ENCODE data around the gene USP40.

GRCh38 chr2:233603520-233603919 lies 36.9 kb upstream of the USP40 start:
- TF ChIP-seq, protein P1, sequence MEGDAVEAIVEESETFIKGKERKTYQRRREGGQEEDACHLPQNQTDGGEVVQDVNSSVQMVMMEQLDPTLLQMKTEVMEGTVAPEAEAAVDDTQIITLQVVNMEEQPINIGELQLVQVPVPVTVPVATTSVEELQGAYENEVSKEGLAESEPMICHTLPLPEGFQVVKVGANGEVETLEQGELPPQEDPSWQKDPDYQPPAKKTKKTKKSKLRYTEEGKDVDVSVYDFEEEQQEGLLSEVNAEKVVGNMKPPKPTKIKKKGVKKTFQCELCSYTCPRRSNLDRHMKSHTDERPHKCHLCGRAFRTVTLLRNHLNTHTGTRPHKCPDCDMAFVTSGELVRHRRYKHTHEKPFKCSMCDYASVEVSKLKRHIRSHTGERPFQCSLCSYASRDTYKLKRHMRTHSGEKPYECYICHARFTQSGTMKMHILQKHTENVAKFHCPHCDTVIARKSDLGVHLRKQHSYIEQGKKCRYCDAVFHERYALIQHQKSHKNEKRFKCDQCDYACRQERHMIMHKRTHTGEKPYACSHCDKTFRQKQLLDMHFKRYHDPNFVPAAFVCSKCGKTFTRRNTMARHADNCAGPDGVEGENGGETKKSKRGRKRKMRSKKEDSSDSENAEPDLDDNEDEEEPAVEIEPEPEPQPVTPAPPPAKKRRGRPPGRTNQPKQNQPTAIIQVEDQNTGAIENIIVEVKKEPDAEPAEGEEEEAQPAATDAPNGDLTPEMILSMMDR (IDR thresholded peaks at IDR 0.05): no peak
- TF ChIP-seq MAX (IDR thresholded peaks at IDR 0.05) (no peak), CBX2 (IDR thresholded peaks at IDR 0.05; ENCODE audit: borderline replicate concordance, low read depth) (no peak), HOXB5 (CRISPR knock-in tag; IDR thresholded peaks at IDR 0.05) (no peak), E2F6 (IDR thresholded peaks at IDR 0.05; ENCODE audit: borderline replicate concordance, low read depth) (no peak), HDAC2 (IDR thresholded peaks at IDR 0.05) (no peak), CHD2 (IDR thresholded peaks at IDR 0.05; ENCODE audit: low read length, partially characterized antibody) (no peak), POLR2A (IDR thresholded peaks at IDR 0.05; ENCODE audit: low read length) (no peak), ZFP36 (IDR thresholded peaks at IDR 0.05; ENCODE audit: borderline replicate concordance, partially characterized antibody) (no peak)
